K562 (cell line): ENCODE measurements around the gene TPGS2. TPM values are rescaled to one million over a fixed set of nuclear protein-coding genes. Genes with fewer than 3 reads are reported as not detected.

Source experiments
- ATF7 ChIP-seq: fragments of 450-650 bp; IDR thresholded peaks from 2 replicates; pipeline ENCODE4 v1.7.1; 2014; ENCODE audit warnings: mild to moderate bottlenecking, moderate library complexity
- EGR1 ChIP-seq: fragments of 450-650 bp; conservative IDR thresholded peaks from 2 replicates; pipeline ENCODE4 v1.6.1; 2017; ENCODE audit warnings: mild to moderate bottlenecking
- EP300 ChIP-seq: IDR thresholded peaks from 2 replicates; pipeline ENCODE4 v1.6.1; 2012; ENCODE audit warnings: low read length, improper control_type of control experiment
- FOS ChIP-seq: IDR thresholded peaks from 3 replicates; pipeline ENCODE4 v1.6.1; 2011; ENCODE audit not compliant: insufficient read length; ENCODE audit errors: extremely low read depth
- GATAD2B ChIP-seq: fragments of 450-650 bp; IDR thresholded peaks from 2 replicates; pipeline ENCODE4 v1.6.1; 2017; ENCODE audit warnings: mild to moderate bottlenecking, borderline replicate concordance
- JUN ChIP-seq, 2 experiments: sonication (generic) in 1 of 2; formaldehyde crosslinking in 1 of 2; IDR thresholded peaks; 2 replicates each; pipeline versions ENCODE4 v1.6.1 to v1.8.0; 2012 to 2022; ENCODE audit warnings: borderline replicate concordance in 2 of 2, mild to moderate bottlenecking in 2 of 2, improper control_type of control experiment in 1 of 2, low read depth in 1 of 2, low read length in 1 of 2, missing genetic modification reagents in 1 of 2
- JUND ChIP-seq, 2 experiments: IDR thresholded peaks; 2 replicates in 1 of 2; 3 replicates in 1 of 2; pipeline ENCODE4 v1.6.1; 2011; ENCODE audit warnings: borderline replicate concordance in 2 of 2, low read depth in 2 of 2, low read length in 2 of 2, improper control_type of control experiment in 1 of 2, missing biosample characterization in 1 of 2, missing genetic modification characterization in 1 of 2, missing genetic modification reagents in 1 of 2
- KDM1A ChIP-seq, 2 experiments: fragments of 450-650 bp; IDR thresholded peaks; 2 replicates each; pipeline ENCODE4 v1.6.1; 2016; ENCODE audit warnings: mild to moderate bottlenecking in 2 of 2
- LCOR ChIP-seq: sonication (generic); formaldehyde crosslinking; IDR thresholded peaks from 2 replicates; pipeline ENCODE4 v1.8.0; 2022; ENCODE audit warnings: mild to moderate bottlenecking, missing genetic modification reagents
- MAFK ChIP-seq: IDR thresholded peaks from 2 replicates; pipeline ENCODE4 v1.6.1; 2011; ENCODE audit warnings: low read length, improper control_type of control experiment
- MECOM ChIP-seq: fragments of 250-450 bp; sonication (Bioruptor Pico); IDR thresholded peaks from 2 replicates; pipeline ENCODE4 v1.8.0; 2022; ENCODE audit warnings: inconsistent platforms
- NCOA1 ChIP-seq: fragments of 450-650 bp; IDR thresholded peaks from 2 replicates; pipeline ENCODE4 v1.6.1; 2016; ENCODE audit warnings: low read depth
- NFE2 ChIP-seq: IDR thresholded peaks from 2 replicates; pipeline ENCODE4 v1.6.1; 2014; ENCODE audit warnings: antibody characterized with exemption, low read depth
- RCOR1 ChIP-seq, 2 experiments: IDR thresholded peaks; 2 replicates each; pipeline ENCODE4 v1.6.1; 2012; ENCODE audit warnings: low read depth in 2 of 2, low read length in 2 of 2, borderline replicate concordance in 1 of 2, improper control_type of control experiment in 1 of 2
- SMAD2 ChIP-seq: fragments of 150-350 bp; IDR thresholded peaks from 2 replicates; pipeline ENCODE4 v1.6.1; 2014; ENCODE audit warnings: low read depth, mild to moderate bottlenecking, low read length
- SMARCC2 ChIP-seq: fragments of 450-650 bp; IDR thresholded peaks from 2 replicates; pipeline ENCODE4 v1.6.1; 2017; ENCODE audit warnings: antibody characterized with exemption, moderate library complexity, mild to moderate bottlenecking, low read depth
- SMARCE1 ChIP-seq: fragments of 450-650 bp; IDR thresholded peaks from 2 replicates; pipeline ENCODE4 v1.7.1; 2016; ENCODE audit warnings: mild to moderate bottlenecking
- SOX6 ChIP-seq: fragments of 450-650 bp; IDR thresholded peaks from 2 replicates; pipeline ENCODE4 v1.6.1; 2014; ENCODE audit warnings: mild to moderate bottlenecking
- polyA plus RNA-seq, 8 experiments: library from polyadenylated mRNA; depleted of rRNA in 4 of 8; stranded (reverse) in 5 of 8; unstranded in 3 of 8; fragments of >200 nt; fragmentation: Nextera tagmentation in 2 of 8; fragmentation: Illumina TruSeq in 1 of 8; extraction: Ambion mirVana in 2 of 8; extraction: Trizol in 1 of 8; gene quantifications; 2 replicates each; pipeline versions ENCODE4 v1.2.1 to v1.2.3, GENCODE V29; 2011 to 2014; ENCODE audit warnings: inconsistent platforms in 1 of 8, missing spikeins in 1 of 8
- total RNA-seq, 7 experiments: library from RNA; depleted of rRNA in 6 of 7; stranded (reverse); fragments of >200 nt in 6 of 7; fragmentation: Illumina TruSeq in 2 of 7; extraction: Trizol in 2 of 7; gene quantifications; 2 replicates each; pipeline versions ENCODE4 v1.2.1 to v1.2.3, GENCODE V29; 2011 to 2021; ENCODE audit warnings: low replicate concordance in 1 of 7
- TF ChIP-seq, protein P1 (sequence below), 2 experiments: IDR thresholded peaks; 2 replicates each; pipeline ENCODE4 v1.6.1; 2011; ENCODE audit warnings: borderline replicate concordance in 1 of 2, control low read depth in 1 of 2, low read depth in 1 of 2, low read length in 1 of 2, mild to moderate bottlenecking in 1 of 2, mixed read lengths in 1 of 2, moderate library complexity in 1 of 2; ENCODE audit not compliant: insufficient read depth in 1 of 2, insufficient read length in 1 of 2, poor library complexity in 1 of 2, severe bottlenecking in 1 of 2; ENCODE audit errors: extremely low read depth in 1 of 2
- TF ChIP-seq, protein P2 (sequence below): sonication (generic); IDR thresholded peaks from 2 replicates; pipeline ENCODE4 v1.6.1; 2016
- TF ChIP-seq, protein P3 (sequence below): fragments of 450-650 bp; IDR thresholded peaks from 2 replicates; pipeline ENCODE4 v1.6.1; 2016; ENCODE audit warnings: mild to moderate bottlenecking
- TF ChIP-seq, protein P4 (sequence below): fragments of 250-450 bp; sonication (Bioruptor Pico); IDR thresholded peaks from 2 replicates; pipeline ENCODE4 v1.8.0; 2022; ENCODE audit warnings: inconsistent platforms

The TPGS2 gene
- total and polyA plus RNA-seq, 9 of the 15 experiments (the other 6 are each of a cell fraction or from before 2014, with no cell fraction given): 94.2 to 449 (median 134) TPM

DNA sequence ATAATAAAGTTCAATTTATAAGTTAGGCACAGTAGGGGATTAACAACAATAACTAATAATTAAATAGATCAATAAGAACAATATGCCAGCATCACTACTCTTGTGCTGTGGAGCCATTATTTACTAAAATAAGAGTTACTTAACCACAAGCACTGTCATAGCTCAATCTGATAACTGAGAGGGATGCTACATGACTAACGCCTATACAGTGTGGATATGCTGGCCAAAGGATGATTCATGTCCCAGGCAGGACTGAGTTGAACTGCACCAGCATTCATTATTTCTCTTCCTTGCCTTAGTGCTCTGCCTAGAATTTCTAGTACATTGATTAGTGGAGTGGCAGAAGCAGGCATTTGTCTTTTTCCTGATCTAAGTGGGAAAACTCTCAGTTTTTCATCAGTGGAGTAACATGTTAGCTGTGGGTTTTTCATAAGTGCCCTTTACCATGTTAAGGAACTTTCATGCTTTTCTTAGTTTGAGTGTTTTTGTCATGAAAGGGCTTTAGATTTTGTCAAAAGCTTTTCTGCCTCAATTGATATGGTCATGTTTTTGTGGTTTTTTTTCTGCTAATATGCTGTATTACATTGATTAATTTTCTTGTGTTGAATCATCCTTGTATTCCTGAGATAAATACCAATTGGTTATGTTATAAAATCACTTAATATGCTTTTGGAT is 21.9 kb upstream of the TPGS2 start (continued):
- TF ChIP-seq EP300 (peak; percentile 16; the same call in 1 of the 2 replicates), JUND (IDR thresholded peaks at IDR 0.05; ENCODE audit: borderline replicate concordance, low read depth, low read length) (peak; percentile 90), JUND (tag; IDR thresholded peaks at IDR 0.05; ENCODE audit: borderline replicate concordance, low read depth, low read length) (peak; percentile 87; the same call in 2 of the 3 replicates), SMAD2 (no peak), SMARCC2 (peak; percentile 57; the same call in 1 of the 2 replicates), NFE2 (peak; percentile 59), JUN (IDR thresholded peaks at IDR 0.05; ENCODE audit: borderline replicate concordance, low read depth, low read length) (peak; percentile 86), JUN (CRISPR knock-in tag; IDR thresholded peaks at IDR 0.05; ENCODE audit: borderline replicate concordance) (no peak), MAFK (peak; percentile 26; the same call in 1 of the 2 replicates), SOX6 (0 out of 2 replicates have a peak, but pooled peaks have one; percentile 47), FOS (peak; percentile 45), ATF7 (peak; percentile 32; the same call in 1 of the 2 replicates), EGR1 (no peak), NCOA1 (no peak), KDM1A (IDR thresholded peaks at IDR 0.05) (peak; percentile 57 to 59), LCOR (CRISPR knock-in tag) (0 out of 2 replicates have a peak, but pooled peaks have one; percentile 29), GATAD2B (0 out of 2 replicates have a peak, but pooled peaks have one; percentile 17), MECOM (CRISPR knock-in tag) (peak; percentile 86), RCOR1 (IDR thresholded peaks at IDR 0.05; ENCODE audit: borderline replicate concordance in 1 of 2, low read depth in 2 of 2, low read length in 2 of 2) (peak in 1 of 2 experiments; percentile 94; a peak in 2 of 4 replicates), SMARCE1 (peak; percentile 77)
- TF ChIP-seq, protein P1, sequence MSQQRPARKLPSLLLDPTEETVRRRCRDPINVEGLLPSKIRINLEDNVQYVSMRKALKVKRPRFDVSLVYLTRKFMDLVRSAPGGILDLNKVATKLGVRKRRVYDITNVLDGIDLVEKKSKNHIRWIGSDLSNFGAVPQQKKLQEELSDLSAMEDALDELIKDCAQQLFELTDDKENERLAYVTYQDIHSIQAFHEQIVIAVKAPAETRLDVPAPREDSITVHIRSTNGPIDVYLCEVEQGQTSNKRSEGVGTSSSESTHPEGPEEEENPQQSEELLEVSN (IDR thresholded peaks at IDR 0.05; ENCODE audit: borderline replicate concordance in 1 of 2, extremely low read depth in 1 of 2, insufficient read depth in 1 of 2, insufficient read length in 1 of 2, low read depth in 1 of 2, low read length in 1 of 2, poor library complexity in 1 of 2, severe bottlenecking in 1 of 2): no peak
- TF ChIP-seq, protein P2, sequence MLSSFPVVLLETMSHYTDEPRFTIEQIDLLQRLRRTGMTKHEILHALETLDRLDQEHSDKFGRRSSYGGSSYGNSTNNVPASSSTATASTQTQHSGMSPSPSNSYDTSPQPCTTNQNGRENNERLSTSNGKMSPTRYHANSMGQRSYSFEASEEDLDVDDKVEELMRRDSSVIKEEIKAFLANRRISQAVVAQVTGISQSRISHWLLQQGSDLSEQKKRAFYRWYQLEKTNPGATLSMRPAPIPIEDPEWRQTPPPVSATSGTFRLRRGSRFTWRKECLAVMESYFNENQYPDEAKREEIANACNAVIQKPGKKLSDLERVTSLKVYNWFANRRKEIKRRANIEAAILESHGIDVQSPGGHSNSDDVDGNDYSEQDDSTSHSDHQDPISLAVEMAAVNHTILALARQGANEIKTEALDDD: peak; percentile 75
- TF ChIP-seq, protein P3, sequence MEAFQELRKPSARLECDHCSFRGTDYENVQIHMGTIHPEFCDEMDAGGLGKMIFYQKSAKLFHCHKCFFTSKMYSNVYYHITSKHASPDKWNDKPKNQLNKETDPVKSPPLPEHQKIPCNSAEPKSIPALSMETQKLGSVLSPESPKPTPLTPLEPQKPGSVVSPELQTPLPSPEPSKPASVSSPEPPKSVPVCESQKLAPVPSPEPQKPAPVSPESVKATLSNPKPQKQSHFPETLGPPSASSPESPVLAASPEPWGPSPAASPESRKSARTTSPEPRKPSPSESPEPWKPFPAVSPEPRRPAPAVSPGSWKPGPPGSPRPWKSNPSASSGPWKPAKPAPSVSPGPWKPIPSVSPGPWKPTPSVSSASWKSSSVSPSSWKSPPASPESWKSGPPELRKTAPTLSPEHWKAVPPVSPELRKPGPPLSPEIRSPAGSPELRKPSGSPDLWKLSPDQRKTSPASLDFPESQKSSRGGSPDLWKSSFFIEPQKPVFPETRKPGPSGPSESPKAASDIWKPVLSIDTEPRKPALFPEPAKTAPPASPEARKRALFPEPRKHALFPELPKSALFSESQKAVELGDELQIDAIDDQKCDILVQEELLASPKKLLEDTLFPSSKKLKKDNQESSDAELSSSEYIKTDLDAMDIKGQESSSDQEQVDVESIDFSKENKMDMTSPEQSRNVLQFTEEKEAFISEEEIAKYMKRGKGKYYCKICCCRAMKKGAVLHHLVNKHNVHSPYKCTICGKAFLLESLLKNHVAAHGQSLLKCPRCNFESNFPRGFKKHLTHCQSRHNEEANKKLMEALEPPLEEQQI: no peak
- TF ChIP-seq, protein P4, sequence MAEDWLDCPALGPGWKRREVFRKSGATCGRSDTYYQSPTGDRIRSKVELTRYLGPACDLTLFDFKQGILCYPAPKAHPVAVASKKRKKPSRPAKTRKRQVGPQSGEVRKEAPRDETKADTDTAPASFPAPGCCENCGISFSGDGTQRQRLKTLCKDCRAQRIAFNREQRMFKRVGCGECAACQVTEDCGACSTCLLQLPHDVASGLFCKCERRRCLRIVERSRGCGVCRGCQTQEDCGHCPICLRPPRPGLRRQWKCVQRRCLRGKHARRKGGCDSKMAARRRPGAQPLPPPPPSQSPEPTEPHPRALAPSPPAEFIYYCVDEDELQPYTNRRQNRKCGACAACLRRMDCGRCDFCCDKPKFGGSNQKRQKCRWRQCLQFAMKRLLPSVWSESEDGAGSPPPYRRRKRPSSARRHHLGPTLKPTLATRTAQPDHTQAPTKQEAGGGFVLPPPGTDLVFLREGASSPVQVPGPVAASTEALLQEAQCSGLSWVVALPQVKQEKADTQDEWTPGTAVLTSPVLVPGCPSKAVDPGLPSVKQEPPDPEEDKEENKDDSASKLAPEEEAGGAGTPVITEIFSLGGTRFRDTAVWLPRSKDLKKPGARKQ (CRISPR knock-in tag): no peak
